ENCODE measurements around the gene SHLD1. TPM values are rescaled to one million over a fixed set of nuclear protein-coding genes. Genes with fewer than 3 reads are reported as not detected.

SHLD1 gene
- total RNA-seq, 1 experiment from 2014 or later: 2.4 TPM

DNA sequence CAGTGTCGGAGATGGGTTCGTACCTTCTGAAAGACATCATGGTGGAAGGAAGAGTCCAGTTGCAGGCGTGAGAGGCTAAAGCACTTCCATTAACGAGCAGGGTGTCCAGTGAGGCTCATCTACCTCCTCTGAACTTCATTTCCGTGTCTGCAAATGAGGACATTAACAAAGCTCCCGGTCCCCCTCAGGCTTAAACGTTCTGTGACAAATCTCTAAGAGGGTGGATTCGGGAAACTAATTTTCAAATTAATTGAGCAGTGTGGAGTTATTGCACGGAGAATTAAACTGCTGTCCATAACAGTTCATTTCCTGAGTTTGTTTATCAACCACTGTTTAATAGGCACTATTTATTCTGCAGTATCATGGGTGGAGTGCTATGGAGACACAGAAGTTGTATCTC, 132.0 kb downstream of the SHLD1 start (continued):
- TF ChIP-seq TCF7L2 (IDR thresholded peaks at IDR 0.05; ENCODE audit: borderline replicate concordance, extremely low read depth, insufficient read depth, insufficient read length): no peak
- TF ChIP-seq SP1 (IDR thresholded peaks at IDR 0.05; ENCODE audit: low read depth): no peak
- no peak for TF ChIP-seq SRF (IDR thresholded peaks at IDR 0.05; ENCODE audit: low read depth)

DNA sequence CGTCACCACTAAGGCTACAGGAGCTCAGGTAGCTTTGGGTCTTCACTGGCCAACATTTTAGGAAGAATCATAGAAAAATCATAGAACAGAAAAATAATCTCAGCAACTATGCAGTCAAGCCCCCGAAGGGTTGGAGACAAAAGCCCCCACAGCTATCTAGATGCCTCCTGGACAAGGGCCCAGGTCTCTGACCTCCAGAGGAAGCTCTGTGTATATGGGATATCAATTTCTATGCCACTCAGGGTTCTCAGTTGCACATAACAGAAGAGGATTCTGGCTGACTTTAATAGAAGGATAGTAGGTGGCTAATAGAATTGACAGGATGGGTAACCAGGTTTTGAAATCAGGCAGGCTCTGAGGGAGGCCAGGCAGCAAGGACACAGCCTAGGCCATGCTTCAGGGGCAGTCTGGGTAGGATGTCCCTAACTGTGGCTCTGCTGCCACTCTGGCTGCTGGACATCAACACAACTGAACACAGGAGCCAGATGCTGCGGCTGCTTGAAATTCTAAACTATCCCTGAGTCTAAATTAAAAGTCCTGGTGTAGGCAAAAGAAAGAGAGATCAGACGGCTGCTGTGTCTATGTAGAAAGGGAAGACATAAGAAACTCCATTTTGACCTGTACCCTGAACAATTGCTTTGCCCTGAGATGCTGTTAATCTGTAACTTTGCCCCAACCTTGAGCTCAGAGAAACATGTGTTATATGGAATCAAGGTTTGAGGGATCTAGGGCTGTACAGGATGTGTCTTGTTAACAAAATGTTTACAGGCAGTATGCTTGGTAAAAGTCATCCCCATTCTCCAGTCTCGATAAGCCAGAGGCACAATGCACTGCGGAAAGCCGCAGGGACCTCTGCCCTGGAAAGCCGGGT, 134.5 kb downstream of the SHLD1 start:
- DNase-seq (ENCODE audit: low read depth, low spot score): no peak
- ChIA-PET POLR2A (interaction anchor here (1.6 kb wide), 1 partner anchor 11 kb away, joined by 3 read pairs; no protein-coding TSS in a partner anchor), CTCF (no interaction called here)

More for the DNA sequence above, 134.5 kb downstream of the SHLD1 start:
- Histone ChIP-seq H3K9me3 (ENCODE audit: control insufficient read depth in 1 of 2, insufficient read depth in 1 of 2, low read depth in 1 of 2, low read length in 2 of 2) (no peaks in the 10 kb centered on the region), H4K20me1 (ENCODE audit: insufficient read depth) (no peaks in the 10 kb centered on the region), H3K4me1 (ENCODE audit: control insufficient read depth in 1 of 2, insufficient read depth in 2 of 2, low read length in 2 of 2) (no peaks in the 10 kb centered on the region), H3K79me2 (ENCODE audit: insufficient read depth, low read length) (no peaks in the 10 kb centered on the region), H3K4me3 (replicated peaks in 1 of 2; ENCODE audit: low read depth in 1 of 2, low read length in 2 of 2) (no peak overlapping the region), H2AFZ (ENCODE audit: low read depth, low read length, poor library complexity, severe bottlenecking) (no peak overlapping the region), H3K9me2 (ENCODE audit: insufficient read depth) (no peaks in the 10 kb centered on the region), H3K4me2 (ENCODE audit: low read length) (no peak overlapping the region), H3K9ac (ENCODE audit: low read length) (no peak overlapping the region), H3K36me3 (ENCODE audit: control insufficient read depth in 1 of 2, insufficient read depth in 2 of 2, low read length in 2 of 2) (no peaks in the 10 kb centered on the region), H3K27me3 (ENCODE audit: insufficient read depth, low read length) (peaks cover 11% of the 10 kb centered on the region), H3K27ac (ENCODE audit: low read depth, low read length) (no peak overlapping the region)
- TF ChIP-seq SRF (IDR thresholded peaks at IDR 0.05; ENCODE audit: low read depth): no peak
- no peak for TF ChIP-seq SP1 (IDR thresholded peaks at IDR 0.05; ENCODE audit: low read depth)
- no peak for TF ChIP-seq EZH2phosphoT487 (IDR thresholded peaks at IDR 0.05; ENCODE audit: borderline replicate concordance)
- no peak for TF ChIP-seq RAD21 (IDR thresholded peaks at IDR 0.05; ENCODE audit: low read depth)
- TF ChIP-seq ZFX (IDR thresholded peaks at IDR 0.05): no peak
- no peak for TF ChIP-seq YY1 (IDR thresholded peaks at IDR 0.05; ENCODE audit: extremely low read depth, insufficient replicate concordance, low read depth, low read length)
- TF ChIP-seq SIN3A (IDR thresholded peaks at IDR 0.05; ENCODE audit: low read depth): no peak
- TF ChIP-seq ZNF274 (IDR thresholded peaks at IDR 0.05; ENCODE audit: low read depth, low read length): no peak
- TF ChIP-seq TCF7L2 (IDR thresholded peaks at IDR 0.05; ENCODE audit: borderline replicate concordance, extremely low read depth, insufficient read depth, insufficient read length): no peak
- no peak for TF ChIP-seq CEBPB (IDR thresholded peaks at IDR 0.05; ENCODE audit: low read depth)
- TF ChIP-seq ATF3 (IDR thresholded peaks at IDR 0.05): no peak
- no peak for TF ChIP-seq EZH2 (IDR thresholded peaks at IDR 0.05)
- TF ChIP-seq, protein P1, sequence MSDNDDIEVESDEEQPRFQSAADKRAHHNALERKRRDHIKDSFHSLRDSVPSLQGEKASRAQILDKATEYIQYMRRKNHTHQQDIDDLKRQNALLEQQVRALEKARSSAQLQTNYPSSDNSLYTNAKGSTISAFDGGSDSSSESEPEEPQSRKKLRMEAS (IDR thresholded peaks at IDR 0.05): no peak
- TF ChIP-seq EGR1 (IDR thresholded peaks at IDR 0.05; ENCODE audit: low read depth): no peak
- TF ChIP-seq POLR2AphosphoS5 (IDR thresholded peaks at IDR 0.05; ENCODE audit: low read depth, low read length): no peak
- BruUV-seq (replicated peaks): no TSS peak
- ATAC-seq: no peak
- RAD21 ChIA-PET (ENCODE audit: low non-redundant PET in 1 of 2, low total read pairs in 2 of 2, uncharacterized antibody in 2 of 2, unreplicated experiment in 2 of 2): no interaction called here
- intact Hi-C loops (cut with micrococcal nuclease): no loop called here

Measured in HCT116 (cell line).